IMR-90 (cell line): Measurements from ENCODE around the gene KLHL29. TPM values are rescaled to one million over a fixed set of nuclear protein-coding genes. Genes with fewer than 3 reads are reported as not detected.

Experiments
- ATAC-seq: fragments of 200-7000 bp; cut with Tn5 transposase; 2 replicates; pipeline ENCODE4 v1.9.1; 2020; ENCODE audit warnings: low read depth, mild to moderate bottlenecking, moderate library complexity
- BruUV-seq: library from RNA; stranded (reverse); fragments of 400-500 nt; replicated peaks from 2 replicates; lab custom pipeline; 2021; lab: Mats Ljungman, UMichigan
- CTCF ChIA-PET: fragments of 300-600 bp; formaldehyde crosslinking; extraction: SDS; loops from one replicate; lab custom pipeline; 2021; ENCODE audit warnings: antibody characterized with exemption; lab: Yijun Ruan, JAX
- POLR2A ChIA-PET: fragments of 300-600 bp; sonication (Branson Sonifier 250); formaldehyde crosslinking; loops from one replicate; lab custom pipeline; 2022; ENCODE audit warnings: antibody characterized with exemption; ENCODE audit not compliant: unreplicated experiment; lab: Charles Lee
- DNase-seq: peaks from one replicate; pipeline ENCODE4 v3.0.0; 2013
- H2AFZ ChIP-seq: replicated peaks from 2 replicates; pipeline ENCODE3; 2013; ENCODE audit warnings: low read length, mild to moderate bottlenecking; ENCODE audit not compliant: poor library complexity
- H2AK5ac ChIP-seq: 2 replicates; pipeline ENCODE4 v1.6.1; 2013; ENCODE audit warnings: low read depth, low read length, inconsistent platforms
- H2AK9ac ChIP-seq: replicated peaks from 2 replicates; pipeline ENCODE3; 2013; ENCODE audit warnings: mild to moderate bottlenecking, low read depth, low read length, moderate library complexity; ENCODE audit not compliant: poor library complexity
- H2BK120ac ChIP-seq: 2 replicates; pipeline ENCODE4 v1.6.1; 2013; ENCODE audit warnings: low read depth, low read length, inconsistent platforms
- H2BK15ac ChIP-seq: 3 replicates; pipeline ENCODE4 v1.6.1; 2013; ENCODE audit warnings: low read depth, low read length, inconsistent platforms
- H2BK20ac ChIP-seq: 2 replicates; pipeline ENCODE4 v1.6.1; 2013; ENCODE audit warnings: low read depth, mild to moderate bottlenecking, inconsistent platforms, low read length, moderate library complexity
- H2BK5ac ChIP-seq: 2 replicates; pipeline ENCODE4 v1.6.1; 2013; ENCODE audit warnings: mild to moderate bottlenecking, low read depth, low read length, inconsistent platforms; ENCODE audit not compliant: poor library complexity, severe bottlenecking
- H3K14ac ChIP-seq: replicated peaks from 2 replicates; pipeline ENCODE4 v1.6.1; 2013; ENCODE audit warnings: low read depth, low read length, inconsistent platforms
- H3K18ac ChIP-seq: 2 replicates; pipeline ENCODE4 v1.6.1; 2013; ENCODE audit warnings: low read depth, low read length, control low read depth
- H3K23ac ChIP-seq: 2 replicates; pipeline ENCODE4 v1.6.1; 2013; ENCODE audit warnings: low read depth, low read length, inconsistent platforms
- H3K27ac ChIP-seq: 2 replicates; pipeline ENCODE4 v1.5.1; 2013; ENCODE audit warnings: mild to moderate bottlenecking, control low read depth, low read length; ENCODE audit not compliant: insufficient read depth
- H3K27me3 ChIP-seq: 2 replicates; pipeline ENCODE4 v1.6.1; 2013; ENCODE audit warnings: low read length; ENCODE audit not compliant: control insufficient read depth, insufficient read depth
- H3K36me3 ChIP-seq: 2 replicates; pipeline ENCODE4 v1.6.1; 2013; ENCODE audit warnings: low read length, mixed read lengths; ENCODE audit not compliant: control insufficient read depth, insufficient read depth
- H3K4ac ChIP-seq: 2 replicates; pipeline ENCODE4 v1.6.1; 2013; ENCODE audit warnings: low read depth, low read length, inconsistent platforms
- H3K4me1 ChIP-seq: 2 replicates; pipeline ENCODE4 v1.6.1; 2013; ENCODE audit warnings: low read length, mixed read lengths; ENCODE audit not compliant: control insufficient read depth, insufficient read depth
- H3K4me2 ChIP-seq: 2 replicates; pipeline ENCODE4 v1.6.1; 2013; ENCODE audit warnings: low read depth, mild to moderate bottlenecking, control low read depth, low read length, moderate library complexity
- H3K4me3 ChIP-seq: 2 replicates; pipeline ENCODE4 v1.5.1; 2013; ENCODE audit warnings: low read depth, mild to moderate bottlenecking, control low read depth, low read length, moderate library complexity; ENCODE audit not compliant: insufficient read depth
- H3K56ac ChIP-seq: 2 replicates; pipeline ENCODE4 v1.6.1; 2013; ENCODE audit warnings: low read length, inconsistent platforms; ENCODE audit not compliant: insufficient read depth; ENCODE audit errors: extremely low read depth
- H3K79me1 ChIP-seq, 2 experiments: 2 replicates each; pipeline ENCODE4 v1.6.1; 2013; ENCODE audit warnings: low read length in 2 of 2, inconsistent platforms in 1 of 2, low read depth in 1 of 2
- H3K9ac ChIP-seq: 2 replicates; pipeline ENCODE4 v1.6.1; 2013; ENCODE audit warnings: low read depth, low read length, control low read depth
- H3K9me1 ChIP-seq: 2 replicates; pipeline ENCODE4 v1.6.1; 2013; ENCODE audit warnings: low read length, inconsistent platforms; ENCODE audit not compliant: insufficient read depth
- H3K9me3 ChIP-seq: 2 replicates; pipeline ENCODE4 v1.6.1; 2013; ENCODE audit warnings: low read length; ENCODE audit not compliant: control insufficient read depth, insufficient read depth
- H4K20me1 ChIP-seq: 2 replicates; pipeline ENCODE4 v1.6.1; 2013; ENCODE audit warnings: low read length, inconsistent platforms; ENCODE audit not compliant: insufficient read depth
- H4K5ac ChIP-seq: 2 replicates; pipeline ENCODE4 v1.6.1; 2013; ENCODE audit warnings: mild to moderate bottlenecking, low read depth, low read length, control low read depth
- H4K8ac ChIP-seq, 2 experiments: 2 replicates each; pipeline ENCODE4 v1.6.1; 2013; ENCODE audit warnings: low read depth in 2 of 2, low read length in 2 of 2, control low read depth in 1 of 2, inconsistent platforms in 1 of 2
- H4K91ac ChIP-seq: 2 replicates; pipeline ENCODE4 v1.6.1; 2013; ENCODE audit warnings: low read depth, low read length, inconsistent platforms; ENCODE audit not compliant: insufficient read depth
- MAFK ChIP-seq: IDR thresholded peaks from 2 replicates; pipeline ENCODE4 v1.6.1; 2012; ENCODE audit warnings: low read depth, low read length, improper control_type of control experiment
- WGBS, 2 experiments: methylation state at CpG; one replicate each; pipeline versions ENCODE4 v1.1.5 to v1.1.7; 2013; ENCODE audit warnings: missing lambda C conversion rate in 2 of 2; ENCODE audit not compliant: insufficient read length in 1 of 2; ENCODE audit errors: extremely low coverage in 2 of 2; 5-methylcytosine and 5-hydroxymethylcytosine counted together
- dilution Hi-C: fragments of 300-500 bp; cut with HindIII; formaldehyde crosslinking; loops from one replicate; pipeline ENCODE4 v1.14.3; 2018; ENCODE audit warnings: low sequenced_read_pairs; ENCODE audit not compliant: unreplicated experiment
- in situ Hi-C: fragments of 300-500 bp; cut with MboI; formaldehyde crosslinking; loops from 3 replicates; pipeline ENCODE4 v1.14.3; 2019; ENCODE audit warnings: low sequenced_read_pairs, inconsistent platforms, mixed read lengths
- intact Hi-C: fragments of 100-400 bp; cut with micrococcal nuclease; formaldehyde crosslinking; loops from 2 replicates; pipeline ENCODE4 v1.10.0; 2022
- polyA plus RNA-seq, 3 experiments: library from polyadenylated mRNA; depleted of rRNA; stranded (reverse); fragments of >200 nt; gene quantifications; 2 replicates each; pipeline ENCODE4 v1.2.3, GENCODE V29; 2012; ENCODE audit warnings: low replicate concordance in 1 of 3
- total RNA-seq: library from RNA; depleted of rRNA; stranded (reverse); fragments of >200 nt; gene quantifications from 2 replicates; pipeline ENCODE4 v1.2.3, GENCODE V29; 2012

KLHL29 gene
- total and polyA plus RNA-seq, 2 of the 4 experiments (the other 2 are of a cell fraction): 2.0 to 8.0 TPM

GRCh38 chr2:23454501-23455120 is 69.6 kb downstream of the KLHL29 start:
- no peak overlapping the region for H3K4me3 ChIP-seq
- no peak overlapping the region for H3K23ac ChIP-seq
- no peak overlapping the region for H3K56ac ChIP-seq
- no peak overlapping the region for H2BK15ac ChIP-seq
- H3K79me1 ChIP-seq: peaks cover 0 to 19% of the 10 kb centered on the region in 2 experiments; a peak in 3 of 4 replicates
- no peak overlapping the region for H2BK5ac ChIP-seq
- H3K4ac ChIP-seq: no peak overlapping the region
- H2BK20ac ChIP-seq: no peak overlapping the region
- no peak overlapping the region for H3K27ac ChIP-seq
- ATAC-seq (no peak), DNase-seq (no peak)
- no peak overlapping the region for H2AFZ ChIP-seq
- no peaks in the 10 kb centered on the region for H3K36me3 ChIP-seq
- H3K9me3 ChIP-seq: no peaks in the 10 kb centered on the region
- no peak overlapping the region for H4K8ac ChIP-seq
- H3K14ac ChIP-seq: no peak overlapping the region
- WGBS, 2 experiments: 59% methylated on average over 4 of the region's 11 CpGs; no CpG with 5 or more reads in 1 of the 2 experiments
- H4K20me1 ChIP-seq: peaks cover 4% of the 10 kb centered on the region; the same call in 1 of the 2 replicates
- 0 out of 2 replicates have a peak overlapping the region, but pooled peaks have one; percentile 19 for H4K5ac ChIP-seq
- CTCF ChIA-PET: interaction anchor here (0.6 kb wide), 1 partner anchor 1609 kb away, joined by 3 read pairs; no protein-coding TSS in a partner anchor
- H3K4me1 ChIP-seq: peaks cover 24% of the 10 kb centered on the region
- no peak overlapping the region for H2AK5ac ChIP-seq
- in situ Hi-C loops (no loop called here), dilution Hi-C loops (no loop called here), intact Hi-C loops (no loop called here)
- H3K4me2 ChIP-seq: no peak overlapping the region
- H3K9me1 ChIP-seq: no peaks in the 10 kb centered on the region
- no peak overlapping the region for H3K9ac ChIP-seq
- no peak for TF ChIP-seq MAFK
- POLR2A ChIA-PET: no interaction called here
- no peak overlapping the region for H2BK120ac ChIP-seq
- no peak overlapping the region for H4K91ac ChIP-seq
- no peak overlapping the region for H2AK9ac ChIP-seq
- H3K18ac ChIP-seq: peak overlapping the region; percentile 22; the same call in 1 of the 2 replicates
- no peaks in the 10 kb centered on the region for H3K27me3 ChIP-seq
- BruUV-seq: no TSS peak
